ENCODE results near the gene OPALIN. TPM values are rescaled to one million over a fixed set of nuclear protein-coding genes. Genes with fewer than 3 reads are reported as not detected.

Gene OPALIN
- total RNA-seq, 4 donors from 2014 or later: not detected

- H3K4me3 ChIP-seq: no peak overlapping the region
- no peaks in the 10 kb centered on the region for H3K27me3 ChIP-seq
- TF ChIP-seq POLR2AphosphoS5 (IDR thresholded peaks at IDR 0.05) (no peak), CTCF (IDR thresholded peaks at IDR 0.05) (peak; percentile 64 to 85 (median 70)), POLR2A (IDR thresholded peaks at IDR 0.05) (no peak), EP300 (IDR thresholded peaks at IDR 0.05) (no peak)
- no peak for ATAC-seq
- no peak overlapping the region for H3K27ac ChIP-seq
- no peaks in the 10 kb centered on the region for H3K9me3 ChIP-seq
- peaks cover 0 to 29% (median 0%) of the 10 kb centered on the region in 3 donors for H3K4me1 ChIP-seq
- WGBS, 2 donors (ENCODE audit: low coverage in 1 of 2): 0 to 34% methylated on average over 7 to 15 of the region's 16 CpGs
- no peaks in the 10 kb centered on the region for H3K36me3 ChIP-seq
Measured at GRCh38 chr10:96370584-96371157, 11.9 kb upstream of the OPALIN start.

GRCh38 chr10:96369890-96370583 is 11.2 kb upstream of the OPALIN start:
- peaks cover 0 to 23% (median 0%) of the 10 kb centered on the region in 3 donors for H3K4me1 ChIP-seq
- WGBS, 2 donors (ENCODE audit: low coverage in 1 of 2): 71 to 72% methylated on average over 7 of the region's 38 CpGs

GRCh38 chr10:96368971-96369370 is 10.2 kb upstream of the OPALIN start:
- ATAC-seq: no peak
- peaks cover 0 to 17% (median 0%) of the 10 kb centered on the region in 3 donors for H3K4me1 ChIP-seq
- 79 to 84% methylated on average over 4 of the region's 5 CpGs for WGBS, 2 donors (ENCODE audit: low coverage in 1 of 2)

More at GRCh38 chr10:96369890-96370583, 11.2 kb upstream of the OPALIN start:
- Histone ChIP-seq H3K4me3 (no peak overlapping the region), H3K9me3 (no peaks in the 10 kb centered on the region), H3K36me3 (no peaks in the 10 kb centered on the region), H3K27ac (no peak overlapping the region), H3K27me3 (no peaks in the 10 kb centered on the region)
- ATAC-seq: no peak
- TF ChIP-seq POLR2AphosphoS5 (IDR thresholded peaks at IDR 0.05) (no peak), EP300 (IDR thresholded peaks at IDR 0.05) (no peak), POLR2A (IDR thresholded peaks at IDR 0.05) (no peak), CTCF (IDR thresholded peaks at IDR 0.05) (no peak)

GRCh38 chr10:96367470-96367869 is 8.7 kb upstream of the OPALIN start:
- 34 to 80% methylated on average over 3 to 4 of the region's 4 CpGs for WGBS, 2 donors (ENCODE audit: low coverage in 1 of 2)
- H3K27ac ChIP-seq: no peak overlapping the region
- no peak for ATAC-seq
- no peaks in the 10 kb centered on the region for H3K36me3 ChIP-seq
- no peaks in the 10 kb centered on the region for H3K9me3 ChIP-seq
- peaks cover 0 to 17% (median 0%) of the 10 kb centered on the region in 3 donors for H3K4me1 ChIP-seq
- H3K27me3 ChIP-seq: no peaks in the 10 kb centered on the region
- no peak for TF ChIP-seq EP300 (IDR thresholded peaks at IDR 0.05)
- TF ChIP-seq POLR2AphosphoS5 (IDR thresholded peaks at IDR 0.05): no peak
- TF ChIP-seq POLR2A (IDR thresholded peaks at IDR 0.05): no peak
- TF ChIP-seq CTCF (IDR thresholded peaks at IDR 0.05): no peak
- H3K4me3 ChIP-seq: no peak overlapping the region

More at GRCh38 chr10:96368971-96369370, 10.2 kb upstream of the OPALIN start:
- H3K27ac ChIP-seq: no peak overlapping the region
- no peak overlapping the region for H3K4me3 ChIP-seq
- no peaks in the 10 kb centered on the region for H3K9me3 ChIP-seq
- no peaks in the 10 kb centered on the region for H3K27me3 ChIP-seq
- H3K36me3 ChIP-seq: no peaks in the 10 kb centered on the region
- TF ChIP-seq EP300 (IDR thresholded peaks at IDR 0.05): no peak
- no peak for TF ChIP-seq CTCF (IDR thresholded peaks at IDR 0.05)
- TF ChIP-seq POLR2A (IDR thresholded peaks at IDR 0.05): no peak
- no peak for TF ChIP-seq POLR2AphosphoS5 (IDR thresholded peaks at IDR 0.05)

- Histone ChIP-seq H3K4me3 (no peak overlapping the region), H3K27ac (no peak overlapping the region), H3K36me3 (no peaks in the 10 kb centered on the region), H3K27me3 (no peaks in the 10 kb centered on the region), H3K9me3 (no peaks in the 10 kb centered on the region), H3K4me1 (peaks cover 0 to 17% (median 0%) of the 10 kb centered on the region in 3 donors)
- WGBS, 2 donors (ENCODE audit: low coverage in 1 of 2): 30 to 44% methylated on average over 3 of the region's 3 CpGs
- no peak for TF ChIP-seq POLR2A (IDR thresholded peaks at IDR 0.05)
- no peak for TF ChIP-seq CTCF (IDR thresholded peaks at IDR 0.05)
- no peak for TF ChIP-seq EP300 (IDR thresholded peaks at IDR 0.05)
- TF ChIP-seq POLR2AphosphoS5 (IDR thresholded peaks at IDR 0.05): no peak
- ATAC-seq: no peak
Measured at GRCh38 chr10:96366508-96366907, 7.7 kb upstream of the OPALIN start.
